Stimulated activated CD8-positive, alpha-beta memory T cell treated with anti-CD3 and anti-CD28 coated beads, Interleukin-15, amount 100 ng/mL, for 24 hours (primary cell): ENCODE measurements around the gene HNRNPU.
"Not testable (repeated sequence)": the region's sequence is repeated elsewhere in the genome, so short reads cannot be mapped to it uniquely, and the experiment has no call there.

Source experiments
- DNase-seq: peaks from one replicate; pipeline ENCODE4 v3.0.0-alpha.2; 2020; ENCODE audit warnings: low read depth

Gene HNRNPU

GRCh38 chr1:244840219-244840794, 24.0 kb downstream of the HNRNPU start:
- DNase-seq = no peak

- DNase-seq = no peak
These were observed 24.7 kb downstream of the HNRNPU start for GRCh38 chr1:244839656-244840055.

GRCh38 chr1:244837597-244838258, 26.6 kb downstream of the HNRNPU start:
- DNase-seq = no peak

DNA sequence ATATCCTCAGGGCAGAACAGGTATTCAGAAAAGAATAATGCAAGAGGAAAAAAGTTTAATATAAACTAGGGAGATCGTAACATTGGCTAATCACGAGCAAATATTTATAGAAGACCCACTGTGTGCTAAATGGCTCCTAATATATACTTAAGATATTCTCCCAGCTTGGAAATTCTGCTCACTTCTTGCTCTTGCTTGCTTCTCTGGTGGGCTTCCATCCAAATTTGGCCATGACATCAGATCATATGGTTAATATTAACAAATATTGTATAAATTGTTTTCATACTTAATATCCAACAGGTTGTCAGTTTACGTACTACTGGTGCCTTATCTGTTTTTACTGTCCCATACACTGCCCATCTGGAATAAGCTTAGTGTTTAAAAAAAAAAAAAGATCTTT, 27.8 kb downstream of the HNRNPU start:
- no peak for DNase-seq

DNA sequence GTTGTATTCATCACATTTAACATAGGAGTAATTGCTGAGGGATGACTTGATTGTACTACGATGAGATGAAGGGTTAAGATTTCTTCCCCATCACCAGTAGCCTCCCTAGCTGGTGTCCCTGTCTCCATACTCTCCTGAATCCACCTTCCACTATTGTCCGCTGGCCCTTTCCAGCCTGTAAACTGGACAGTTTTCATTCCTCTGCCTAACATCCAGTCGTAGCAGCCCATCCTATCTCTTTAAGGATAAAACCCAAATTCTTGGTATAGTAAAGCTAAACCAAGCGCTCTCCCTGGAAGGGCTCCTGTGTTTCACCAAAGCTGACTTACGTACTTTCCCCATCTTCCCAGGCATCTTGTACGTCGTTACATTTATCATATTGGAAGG, 28.2 kb downstream of the HNRNPU start:
- DNase-seq = no peak

- peak; percentile 73 for DNase-seq
These were observed 28.8 kb downstream of the HNRNPU start, which contains the start of gene COX20 for GRCh38 chr1:244835276-244836134. Gene COX20, plus strand, starts transcription at chr1:244835658. Its CDS starts 57 bp downstream, at chr1:244835715.

DNA sequence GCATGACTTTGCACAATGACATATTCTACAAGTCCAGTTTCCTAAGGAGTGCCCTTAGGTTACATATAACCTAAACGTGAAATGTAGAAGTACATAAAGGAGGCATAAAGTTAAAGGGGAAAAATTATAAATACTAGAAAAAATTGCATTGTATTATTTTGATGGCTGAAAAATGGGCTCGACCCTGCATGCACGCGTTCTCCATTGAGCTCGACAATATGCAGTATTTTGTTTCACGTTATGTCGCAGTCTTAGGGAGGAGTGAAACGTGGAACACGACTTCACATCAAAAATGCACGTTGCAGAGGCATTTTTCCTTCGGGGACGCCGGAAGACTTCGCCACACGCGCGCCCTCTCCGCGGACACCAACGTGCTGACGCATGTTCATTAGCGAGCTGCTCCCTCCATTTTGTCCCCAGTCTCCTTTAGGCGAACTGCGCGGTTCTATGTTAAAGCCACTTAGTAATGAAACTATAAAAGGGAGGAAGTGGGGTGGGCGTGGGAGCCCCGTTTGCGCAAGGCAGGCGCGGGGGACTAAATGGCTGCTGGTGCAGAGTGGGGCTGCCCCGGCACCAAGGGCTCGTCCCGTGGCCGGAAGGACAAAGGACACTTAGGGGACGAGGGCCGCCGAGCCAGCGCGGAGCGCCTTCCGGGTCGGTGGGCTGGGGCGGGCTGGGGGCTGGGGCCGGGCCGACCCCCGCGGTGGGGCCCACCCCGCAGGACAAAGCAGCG, 29.6 kb downstream of the HNRNPU start:
- peak; percentile 81 for DNase-seq

- no peak for DNase-seq
These were observed 30.4 kb downstream of the HNRNPU start for GRCh38 chr1:244833734-244834542.

- not testable (repeated sequence) for DNase-seq
These were observed 31.1 kb downstream of the HNRNPU start for GRCh38 chr1:244833260-244833659.

GRCh38 chr1:244830639-244831038, 33.7 kb downstream of the HNRNPU start:
- DNase-seq = no peak

DNA sequence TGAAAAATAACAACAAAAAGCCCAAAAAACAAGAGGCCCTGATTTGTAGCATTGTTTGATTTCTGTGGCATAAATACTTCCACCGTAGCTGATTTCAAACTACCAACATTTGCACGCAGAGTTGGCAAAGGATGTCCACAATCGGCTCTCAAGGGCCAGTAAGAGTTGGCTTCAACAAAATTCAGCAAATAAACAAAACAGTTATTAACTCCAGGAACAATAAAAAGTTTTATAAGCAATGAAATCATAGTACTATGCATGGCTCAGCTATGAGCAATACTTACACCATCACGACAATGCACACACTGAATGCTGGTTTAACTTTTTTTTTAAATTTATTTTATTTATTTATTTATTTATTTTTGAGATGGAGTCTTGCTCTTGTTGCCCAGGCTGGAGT, 37.6 kb downstream of the HNRNPU start:
- DNase-seq = no peak

DNA sequence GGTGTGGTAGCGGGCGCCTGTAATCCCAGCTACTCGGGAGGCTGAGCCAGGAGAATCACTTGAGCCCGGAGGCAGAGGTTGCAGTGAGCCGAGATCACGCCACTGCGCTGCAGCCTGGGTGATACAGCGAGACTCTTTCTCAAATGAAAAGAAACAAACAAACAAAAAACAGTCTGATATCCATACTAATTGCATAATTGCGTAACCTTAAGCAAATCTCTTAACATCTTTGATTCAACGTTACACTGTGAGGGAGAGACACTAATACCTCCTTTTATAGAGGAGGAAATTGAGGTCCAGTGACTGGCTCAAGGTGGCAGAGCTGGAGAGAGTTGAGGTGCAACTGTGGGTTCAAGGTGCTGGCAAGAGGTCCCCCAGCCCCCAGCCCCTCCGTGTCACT, 41.5 kb downstream of the HNRNPU start:
- no peak for DNase-seq

- DNase-seq = no peak
These were observed 43.2 kb downstream of the HNRNPU start for GRCh38 chr1:244821134-244821533.

- DNase-seq = no peak
These were observed 44.2 kb downstream of the HNRNPU start for GRCh38 chr1:244820131-244820530.

- no peak for DNase-seq
These were observed 46.9 kb downstream of the HNRNPU start for GRCh38 chr1:244817415-244817894.

DNA sequence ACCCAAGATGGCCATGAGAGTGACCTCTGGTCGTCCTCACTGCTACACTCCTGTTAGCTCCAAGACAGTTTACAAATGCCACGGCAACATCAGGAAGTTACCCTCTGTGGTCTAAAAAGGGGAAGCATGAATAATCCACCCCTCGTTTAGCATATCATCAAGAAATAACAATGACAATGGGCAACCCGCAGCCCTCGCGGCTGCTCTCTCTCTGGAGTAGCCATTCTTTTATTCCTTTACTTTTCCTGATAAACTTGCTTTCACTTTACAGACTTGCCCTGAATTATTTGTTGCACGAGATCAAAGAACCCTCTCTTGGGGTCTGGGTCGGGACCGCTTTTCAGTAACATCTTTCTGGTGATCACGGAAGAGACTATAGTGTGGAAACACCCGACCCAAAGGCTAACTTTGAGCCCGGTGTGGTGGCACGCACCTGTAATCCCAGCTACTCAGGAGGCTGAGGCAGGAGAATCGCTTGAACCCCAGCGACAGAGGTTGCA, 48.7 kb downstream of the HNRNPU start:
- no peak for DNase-seq

DNA sequence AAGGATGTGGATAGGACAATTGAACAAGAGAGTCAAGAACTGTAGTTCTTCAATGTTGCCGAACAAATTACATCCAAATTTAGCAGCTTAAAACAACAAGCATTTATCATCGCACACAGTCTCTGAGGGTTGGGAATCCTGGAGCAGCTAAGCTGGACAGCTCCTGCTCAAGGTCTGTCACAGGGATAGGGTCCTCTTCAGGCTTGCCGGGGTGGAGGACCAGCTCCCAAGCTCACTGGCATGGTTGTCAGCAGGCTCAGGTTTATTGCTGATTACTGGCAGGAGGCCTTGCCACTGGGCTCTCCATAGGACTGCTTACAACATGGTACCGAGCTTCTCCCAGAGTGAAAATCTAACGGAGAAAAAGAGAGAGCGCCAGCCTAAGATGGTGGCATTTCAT, 51.0 kb downstream of the HNRNPU start:
- DNase-seq = no peak

DNA sequence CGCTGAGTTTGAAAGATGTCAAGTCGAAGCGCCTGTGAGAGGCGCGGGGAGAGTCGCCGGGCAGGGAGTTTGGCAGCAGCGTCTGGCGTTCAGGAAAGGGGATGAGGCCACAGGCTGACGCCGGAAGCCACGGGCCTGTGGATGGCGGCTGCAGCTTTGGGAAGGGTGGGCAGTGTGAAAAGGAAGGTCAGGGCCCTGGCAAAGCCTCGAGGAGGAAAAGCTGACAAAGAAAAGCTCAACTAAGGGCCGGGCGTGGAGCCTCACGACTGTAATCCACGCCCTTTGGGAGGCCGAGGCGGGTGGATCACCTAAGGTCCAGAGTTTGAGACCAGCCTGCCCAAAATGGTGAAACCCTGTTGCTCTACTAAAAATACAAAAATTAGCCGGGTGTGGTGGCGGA, 54.1 kb downstream of the HNRNPU start:
- DNase-seq = no peak

DNA sequence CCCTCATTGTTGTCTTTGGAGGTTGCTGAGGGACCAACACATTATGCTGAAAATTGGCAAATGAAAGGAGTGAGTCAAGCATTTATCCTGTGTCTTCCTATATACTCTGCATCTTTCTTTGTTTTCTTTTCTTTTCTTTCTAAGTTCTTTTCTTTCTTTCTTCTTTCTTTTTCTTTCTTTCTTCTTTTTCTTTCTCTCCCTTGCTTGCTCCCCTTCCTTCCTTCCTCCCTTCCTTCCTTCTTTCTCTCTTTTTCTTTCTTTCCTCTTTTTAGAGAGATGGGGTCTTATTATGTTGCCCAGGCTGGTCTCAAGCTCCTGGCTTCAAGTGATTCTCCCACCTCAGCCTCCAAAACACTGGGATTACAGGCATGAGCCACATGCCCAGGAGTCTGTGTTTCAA, 57.2 kb downstream of the HNRNPU start:
- no peak for DNase-seq

GRCh38 chr1:244804841-244805240, 59.5 kb downstream of the HNRNPU start:
- DNase-seq = no peak

- no peak for DNase-seq
These were observed 61.6 kb downstream of the HNRNPU start for GRCh38 chr1:244802556-244803239.
